ENCODE measurements around the gene OSM. TPM values are rescaled to one million over a fixed set of nuclear protein-coding genes. Genes with fewer than 3 reads are reported as not detected.

Gene OSM
- total and polyA plus RNA-seq, 2 donors (not counting 3 experiments of a cell fraction or from before 2014, with no cell fraction given) = not detected

DNA sequence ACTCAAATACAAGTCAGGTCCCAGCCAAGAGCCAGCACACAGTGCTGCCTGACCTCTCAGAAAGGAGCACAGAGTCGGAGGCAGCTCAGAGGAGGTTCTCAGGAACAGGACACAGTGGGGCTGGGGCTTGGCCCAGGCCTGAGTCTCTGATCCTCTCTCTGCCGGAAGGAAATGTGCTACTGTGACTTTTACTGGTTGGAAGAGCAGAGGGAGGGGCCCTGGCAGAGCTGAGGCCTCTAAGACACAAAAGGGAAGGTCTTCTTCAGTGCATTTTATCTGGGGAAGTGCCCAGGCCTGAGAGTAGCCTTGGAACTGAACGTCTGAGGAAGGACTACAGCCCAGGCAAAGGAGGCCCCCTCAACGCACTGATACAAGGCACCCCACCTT is 38.9 kb upstream of the OSM start:
- Histone ChIP-seq H3K4me1 (ENCODE audit: control insufficient read depth, extremely low read depth, insufficient read depth, low read length) (peaks cover 36% of the 10 kb centered on the region), H3K4me2 (ENCODE audit: insufficient read depth, low read length) (peak overlapping the region; percentile 56), H4K20me1 (replicated peaks; ENCODE audit: control insufficient read depth, extremely low read depth, insufficient read depth, low read length) (no peaks in the 10 kb centered on the region), H2AFZ (ENCODE audit: low read depth, low read length) (peak overlapping the region; percentile 71), H3K4me3 (replicated peaks in 1 of 3; ENCODE audit: insufficient read depth in 1 of 3, low read depth in 1 of 3, low read length in 3 of 3) (no peak overlapping the region), H3K27ac (ENCODE audit: insufficient read depth, low read depth, low read length) (peak overlapping the region; percentile 41), H3K79me2 (ENCODE audit: control insufficient read depth, insufficient read depth, low read length) (no peaks in the 10 kb centered on the region), H3K9me3 (replicated peaks; ENCODE audit: control insufficient read depth, insufficient read depth, low read length) (no peaks in the 10 kb centered on the region), H3K9ac (replicated peaks; ENCODE audit: extremely low read depth, insufficient read depth, low read length) (no peak overlapping the region), H3K9me1 (replicated peaks; ENCODE audit: control insufficient read depth, extremely low read depth, insufficient read depth, low read length) (no peaks in the 10 kb centered on the region), H3K36me3 (ENCODE audit: control insufficient read depth in 2 of 2, extremely low read depth in 1 of 2, insufficient read depth in 2 of 2, low read length in 2 of 2) (no peaks in the 10 kb centered on the region), H3K27me3 (ENCODE audit: control insufficient read depth in 2 of 2, insufficient read depth in 2 of 2, low read length in 2 of 2) (no peaks in the 10 kb centered on the region)
- no TSS peak for BruUV-seq (replicated peaks)
- peak; percentile 55 for DNase-seq (ENCODE audit: low read depth, low spot score)
- ChIA-PET CTCF (interaction anchor here (1.0 to 6.2 kb wide), 3 partner anchors 17 to 82 kb away, joined by 3 to 39 read pairs (median 16); partner anchors contain the start of genes CASTOR1, RNF215 and TBC1D10A), POLR2A (interaction anchor here (1.1 kb wide), 1 partner anchor 15 kb away, joined by 4 read pairs; no protein-coding TSS in a partner anchor)
- dilution Hi-C loops (cut with MboI; ENCODE audit: extremely low pct_ligation_motif_present, low sequenced_read_pairs) = no loop called here
- TF ChIP-seq, protein P1, sequence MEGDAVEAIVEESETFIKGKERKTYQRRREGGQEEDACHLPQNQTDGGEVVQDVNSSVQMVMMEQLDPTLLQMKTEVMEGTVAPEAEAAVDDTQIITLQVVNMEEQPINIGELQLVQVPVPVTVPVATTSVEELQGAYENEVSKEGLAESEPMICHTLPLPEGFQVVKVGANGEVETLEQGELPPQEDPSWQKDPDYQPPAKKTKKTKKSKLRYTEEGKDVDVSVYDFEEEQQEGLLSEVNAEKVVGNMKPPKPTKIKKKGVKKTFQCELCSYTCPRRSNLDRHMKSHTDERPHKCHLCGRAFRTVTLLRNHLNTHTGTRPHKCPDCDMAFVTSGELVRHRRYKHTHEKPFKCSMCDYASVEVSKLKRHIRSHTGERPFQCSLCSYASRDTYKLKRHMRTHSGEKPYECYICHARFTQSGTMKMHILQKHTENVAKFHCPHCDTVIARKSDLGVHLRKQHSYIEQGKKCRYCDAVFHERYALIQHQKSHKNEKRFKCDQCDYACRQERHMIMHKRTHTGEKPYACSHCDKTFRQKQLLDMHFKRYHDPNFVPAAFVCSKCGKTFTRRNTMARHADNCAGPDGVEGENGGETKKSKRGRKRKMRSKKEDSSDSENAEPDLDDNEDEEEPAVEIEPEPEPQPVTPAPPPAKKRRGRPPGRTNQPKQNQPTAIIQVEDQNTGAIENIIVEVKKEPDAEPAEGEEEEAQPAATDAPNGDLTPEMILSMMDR (IDR thresholded peaks at IDR 0.05; ENCODE audit: extremely low read depth in 1 of 2, insufficient read depth in 1 of 2, low read depth in 1 of 2, low read length in 2 of 2) = no peak
- peak; percentile 41 for TF ChIP-seq POLR2A (IDR thresholded peaks at IDR 0.05; ENCODE audit: low read depth, low read length)
- no peak for TF ChIP-seq JUN (IDR thresholded peaks at IDR 0.05; ENCODE audit: borderline replicate concordance, insufficient read depth, insufficient read length, low read depth)
- no peak for TF ChIP-seq MYC (IDR thresholded peaks at IDR 0.05; ENCODE audit: low read depth, low read length)
- TF ChIP-seq EZH2 (IDR thresholded peaks at IDR 0.05; ENCODE audit: borderline replicate concordance, low read depth, low read length, severe bottlenecking) = no peak
- intact Hi-C loops (cut with micrococcal nuclease) = loop anchor here (1.0 kb wide), 1 partner anchor 14 kb away; no protein-coding TSS in a partner anchor
- FAIRE-seq = peak; percentile 96

Measured in endothelial cell of umbilical vein (primary cell).